HG02970 (cell line): ENCODE results near the gene ABCD1.
"Not testable (repeated sequence)": the region's sequence is repeated elsewhere in the genome, so short reads cannot be mapped to it uniquely, and the experiment has no call there.

ENCODE experiments used
- ATAC-seq: cut with Tn5 transposase; IDR thresholded peaks from one replicate; pipeline ENCODE4 v1.9.1; 2021; ENCODE audit warnings: mild to moderate bottlenecking, moderate library complexity, moderate number of reproducible peaks; ENCODE audit not compliant: unreplicated experiment, low FRiP score

Gene ABCD1

DNA sequence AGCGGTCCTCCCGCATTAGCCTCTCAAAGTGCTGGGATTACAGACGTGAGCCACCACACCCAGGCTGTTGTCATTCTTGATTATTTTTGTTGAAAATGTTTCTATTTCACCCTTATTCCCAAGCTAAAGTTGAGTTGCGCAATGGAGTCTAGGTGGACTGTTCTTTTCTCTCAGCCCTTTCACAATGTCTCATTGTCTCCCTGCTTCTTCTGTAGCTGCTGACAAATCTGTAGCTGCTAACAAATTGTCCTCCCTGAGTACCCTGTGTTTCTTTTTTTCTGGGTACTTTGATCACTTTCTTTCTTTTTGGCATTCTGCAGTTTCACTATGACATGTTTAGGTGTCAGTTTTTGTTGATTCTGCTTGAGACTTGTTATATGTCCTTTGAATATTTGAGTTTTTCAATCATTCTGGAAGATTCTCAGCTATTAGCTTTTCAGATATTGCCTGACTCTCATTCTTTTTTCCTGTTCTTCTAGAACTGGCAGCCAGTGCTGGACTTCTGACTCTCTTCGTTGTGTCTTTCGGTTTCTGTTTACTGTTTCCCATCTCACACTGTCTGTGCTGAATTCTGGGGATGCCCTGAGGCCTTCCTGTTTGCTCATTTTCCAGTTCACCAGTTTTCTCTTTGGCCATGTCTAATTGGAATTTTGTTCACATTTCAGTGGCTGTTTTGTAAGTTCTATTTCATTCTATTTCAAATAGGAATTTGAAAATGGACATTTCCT lies 6.6 kb downstream of the ABCD1 start:
- ATAC-seq = no peak

DNA sequence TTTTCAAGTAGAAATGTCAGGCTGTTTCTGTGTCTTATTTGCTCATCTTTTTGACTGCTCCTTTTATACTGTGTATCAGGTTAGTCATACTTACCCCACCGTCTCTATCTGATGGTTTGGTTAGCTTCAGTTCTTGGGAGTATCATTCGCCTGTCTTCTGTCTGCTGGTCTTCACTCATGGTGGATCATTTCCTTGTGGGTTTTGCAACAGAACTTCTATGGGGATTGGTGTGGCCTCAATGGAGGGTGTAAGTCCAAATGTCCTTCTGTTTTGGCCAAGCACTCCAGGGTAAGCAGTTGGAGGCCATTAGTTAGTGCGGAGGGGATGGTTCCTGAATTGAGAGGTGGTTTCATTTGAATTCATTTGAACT lies 7.2 kb downstream of the ABCD1 start:
- no peak for ATAC-seq

DNA sequence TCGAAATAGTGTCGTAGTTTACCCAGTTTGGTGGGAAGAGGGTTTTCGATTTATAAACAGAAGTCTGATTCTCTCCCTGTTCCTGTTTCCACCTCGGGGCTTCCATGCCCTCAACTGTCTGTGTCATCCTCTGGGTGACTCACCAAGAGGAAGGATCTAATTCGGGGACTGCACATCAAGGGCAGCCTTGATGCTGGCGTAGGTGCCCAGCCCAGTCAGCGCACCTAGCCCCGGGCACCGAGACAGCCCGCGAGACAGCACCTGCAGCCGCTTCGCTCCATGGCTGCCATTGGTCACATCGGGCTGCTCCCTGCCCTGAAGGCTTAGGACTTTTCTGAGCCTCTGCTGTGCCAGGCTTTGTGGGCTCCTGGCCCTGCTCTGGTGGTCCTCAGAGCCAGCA lies 7.7 kb downstream of the ABCD1 start:
- ATAC-seq = no peak

DNA sequence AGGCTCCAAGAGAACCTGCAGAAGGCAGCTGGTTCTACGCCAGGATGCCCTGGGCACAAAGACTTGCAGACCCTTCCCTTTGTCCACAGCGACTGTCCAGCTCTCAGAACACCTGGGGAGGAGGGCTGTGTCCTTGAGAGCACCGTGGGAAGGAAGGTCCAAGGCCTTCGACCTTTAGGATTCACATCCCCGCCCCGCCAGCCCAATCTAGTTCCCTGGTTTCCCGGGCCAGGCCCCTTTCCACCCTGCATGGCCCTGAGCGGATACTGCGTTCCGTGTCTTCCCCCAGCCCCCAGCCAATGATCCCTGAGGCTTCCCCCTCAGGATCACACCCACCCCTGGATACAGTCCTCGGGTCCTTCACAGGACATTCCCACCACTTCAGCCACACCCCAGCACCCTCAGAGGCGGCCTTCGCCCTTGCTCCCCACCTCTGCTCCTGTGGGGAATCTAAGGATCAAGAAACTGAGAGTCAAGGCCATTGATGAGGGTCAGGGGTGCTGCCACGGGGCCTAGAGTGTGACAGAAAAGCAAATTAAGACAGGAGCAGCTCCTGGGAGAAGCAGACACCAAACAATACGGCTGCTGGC lies 9.1 kb downstream of the ABCD1 start:
- ATAC-seq = no peak

DNA sequence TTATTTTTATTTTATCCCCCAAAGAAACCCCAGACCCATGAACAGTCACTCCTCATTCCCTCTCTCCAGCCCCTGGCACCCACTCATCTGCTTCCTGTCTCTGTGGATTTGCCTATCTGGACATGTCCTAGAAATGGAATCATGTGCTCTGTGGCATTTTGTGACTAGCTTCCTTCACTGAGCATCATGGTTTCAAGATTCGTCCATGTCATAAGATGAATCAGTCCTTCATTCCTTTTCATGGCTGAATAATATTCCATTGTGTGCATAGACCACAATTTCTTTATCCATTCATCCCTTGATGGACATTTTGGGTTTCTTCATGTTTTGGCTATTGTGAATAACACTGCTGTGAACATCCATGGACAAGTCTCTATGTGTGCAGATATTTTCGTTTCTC lies 10.2 kb downstream of the ABCD1 start:
- no peak for ATAC-seq

DNA sequence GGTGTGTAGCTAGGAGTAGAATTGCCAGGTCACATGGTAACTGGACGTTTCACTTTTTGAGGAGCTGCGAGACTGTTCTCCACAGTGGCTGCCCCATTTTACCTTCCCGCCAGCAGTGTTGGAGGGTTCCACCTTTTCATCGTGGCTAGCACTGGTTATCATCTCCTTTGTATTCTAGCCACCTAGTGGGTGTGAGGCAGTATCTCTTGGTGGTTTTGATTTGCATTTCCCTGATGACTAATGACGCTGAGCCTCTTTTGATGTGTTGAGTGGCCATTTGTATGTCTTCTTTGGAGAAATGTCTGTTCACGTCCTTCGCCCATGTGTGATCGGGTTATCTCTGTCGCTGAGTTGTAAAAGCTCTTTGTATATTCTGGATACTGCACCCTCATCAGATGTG lies 10.6 kb downstream of the ABCD1 start:
- ATAC-seq = no peak

DNA sequence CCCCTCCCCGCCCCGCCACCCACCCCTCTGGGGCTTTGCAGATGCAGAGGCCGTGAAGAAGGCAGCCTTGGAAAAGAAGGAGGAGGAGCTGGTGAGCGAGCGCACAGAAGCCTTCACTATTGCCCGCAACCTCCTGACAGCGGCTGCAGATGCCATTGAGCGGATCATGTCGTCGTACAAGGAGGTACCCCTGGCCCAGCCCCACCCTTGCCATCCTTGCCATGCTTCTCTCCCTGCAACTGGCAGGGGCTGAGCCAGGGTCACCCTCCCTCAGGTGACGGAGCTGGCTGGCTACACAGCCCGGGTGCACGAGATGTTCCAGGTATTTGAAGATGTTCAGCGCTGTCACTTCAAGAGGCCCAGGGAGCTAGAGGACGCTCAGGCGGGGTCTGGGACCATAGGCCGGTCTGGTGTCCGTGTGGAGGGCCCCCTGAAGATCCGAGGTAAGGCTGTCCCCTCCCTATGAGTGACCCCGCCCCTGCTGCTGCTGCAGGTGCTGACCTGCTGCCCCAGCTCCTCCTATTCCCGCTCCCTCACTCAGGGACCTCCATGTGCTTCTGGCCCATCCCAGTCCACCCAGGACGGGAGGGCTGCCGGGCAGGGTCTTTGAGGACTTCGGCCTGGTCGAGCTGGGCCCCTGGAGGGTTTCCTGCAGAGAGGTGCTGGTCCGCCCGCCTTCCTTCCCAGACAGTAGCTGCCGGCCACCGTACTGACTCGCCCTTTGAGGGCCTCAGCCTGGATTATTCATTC lies 11.6 kb downstream of the ABCD1 start:
- ATAC-seq = no peak

DNA sequence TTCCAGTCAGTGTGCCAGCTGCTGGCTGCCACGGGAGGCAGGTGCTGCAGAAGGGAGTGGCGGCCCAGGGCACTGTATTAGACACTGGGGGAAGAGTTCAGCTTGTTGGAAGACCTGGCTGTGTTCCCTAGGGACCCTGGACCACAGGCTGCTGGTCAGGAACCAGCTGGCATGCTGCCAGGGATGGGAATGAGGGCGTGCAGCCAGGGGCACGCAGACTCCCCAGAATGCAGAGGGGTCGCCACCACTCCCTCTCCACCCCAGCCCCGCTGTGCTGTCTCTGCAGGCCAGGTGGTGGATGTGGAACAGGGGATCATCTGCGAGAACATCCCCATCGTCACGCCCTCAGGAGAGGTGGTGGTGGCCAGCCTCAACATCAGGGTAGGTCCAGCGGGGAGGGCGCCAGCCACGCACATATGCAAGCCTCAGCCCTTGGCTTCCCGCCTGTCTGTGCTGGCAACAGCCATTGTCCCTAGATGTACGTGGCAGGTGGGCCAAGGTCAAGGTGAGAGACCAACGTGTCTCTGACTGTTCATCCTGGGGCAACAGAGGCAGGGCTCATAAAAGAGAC lies 12.3 kb downstream of the ABCD1 start:
- no peak for ATAC-seq

DNA sequence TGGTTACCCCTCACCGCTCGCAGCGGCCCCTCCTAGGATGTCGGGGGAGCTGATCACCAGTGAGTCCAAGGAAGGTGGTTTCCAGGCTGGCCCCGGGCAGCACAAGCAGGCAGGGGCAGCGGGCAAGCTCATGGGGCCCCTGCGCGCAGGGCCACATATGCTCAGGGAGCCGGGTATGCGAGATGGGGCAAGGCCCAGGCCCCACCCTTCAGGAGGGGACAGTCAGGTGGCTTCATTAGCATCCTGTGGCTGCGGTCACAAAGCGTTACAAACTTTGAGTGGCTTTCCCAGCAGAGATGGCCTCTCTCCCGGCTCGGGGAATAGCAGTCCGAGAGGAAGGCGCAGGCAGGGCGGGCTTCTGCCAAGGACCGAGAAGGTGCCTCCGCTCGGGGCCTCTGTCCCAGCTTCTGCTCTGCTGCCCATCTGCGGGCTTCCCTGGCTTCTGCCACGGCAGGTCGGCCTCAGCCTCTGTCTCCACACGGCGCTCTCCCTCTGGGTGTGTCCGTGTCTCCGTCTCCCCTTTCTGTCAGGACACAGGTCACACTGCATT lies 13.5 kb downstream of the ABCD1 start:
- no peak for ATAC-seq

DNA sequence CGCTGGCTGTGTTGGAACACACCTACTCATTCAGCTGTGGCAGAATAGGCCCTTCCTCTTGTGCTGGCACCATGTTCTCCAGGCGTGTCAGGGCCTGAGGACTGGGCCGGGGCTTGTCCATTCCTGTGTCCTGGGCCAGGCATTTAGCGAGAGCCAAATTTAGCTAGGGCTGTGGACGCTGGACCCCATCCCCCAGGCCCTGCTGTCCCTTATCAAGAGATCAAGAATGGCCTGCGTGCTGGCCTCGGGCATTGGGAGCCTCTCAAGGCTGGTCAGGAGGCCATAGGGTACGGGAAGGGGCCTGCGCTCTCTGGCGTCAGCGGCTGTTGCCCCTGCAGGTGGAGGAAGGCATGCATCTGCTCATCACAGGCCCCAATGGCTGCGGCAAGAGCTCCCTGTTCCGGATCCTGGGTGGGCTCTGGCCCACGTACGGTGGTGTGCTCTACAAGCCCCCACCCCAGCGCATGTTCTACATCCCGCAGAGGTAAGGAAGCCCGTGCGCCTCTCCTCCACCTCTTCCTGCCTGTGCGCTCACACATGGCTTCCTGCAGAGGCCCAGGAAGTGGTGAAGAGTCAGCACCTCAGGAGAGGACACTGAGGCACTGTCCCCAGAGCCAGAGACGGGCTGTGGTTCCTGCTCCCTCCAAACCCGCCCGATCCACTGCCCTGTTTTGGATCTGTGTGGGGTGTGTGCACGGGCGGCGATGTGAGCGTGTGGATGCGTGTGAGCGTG lies 15.3 kb downstream of the ABCD1 start:
- ATAC-seq = no peak

DNA sequence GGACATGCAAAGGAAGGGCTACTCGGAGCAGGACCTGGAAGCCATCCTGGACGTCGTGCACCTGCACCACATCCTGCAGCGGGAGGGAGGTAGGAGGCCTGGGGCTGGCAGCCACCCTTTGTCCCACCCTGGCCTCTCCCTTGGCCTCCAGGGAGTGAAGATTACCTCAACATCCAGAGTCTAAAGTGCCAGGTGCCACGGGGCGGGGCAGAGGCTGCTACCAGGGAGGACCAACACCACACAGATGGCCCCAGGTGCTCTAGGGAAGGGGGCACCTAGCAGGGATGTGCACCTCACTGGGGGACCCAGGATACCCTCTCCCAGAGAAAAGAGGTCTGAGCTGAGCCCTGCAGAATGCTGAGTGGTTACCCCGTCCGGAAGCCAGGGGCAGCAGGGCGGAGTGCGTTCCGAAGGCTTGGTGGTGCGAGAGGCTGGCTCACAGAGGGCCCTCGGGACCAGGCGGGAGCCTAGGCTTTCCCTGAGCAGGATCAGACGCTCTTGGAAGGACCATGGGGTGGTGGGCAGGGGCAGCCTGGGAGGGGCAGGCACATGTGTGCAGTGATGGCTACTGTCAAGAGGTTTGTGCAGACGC lies 16.1 kb downstream of the ABCD1 start:
- no peak for ATAC-seq

DNA sequence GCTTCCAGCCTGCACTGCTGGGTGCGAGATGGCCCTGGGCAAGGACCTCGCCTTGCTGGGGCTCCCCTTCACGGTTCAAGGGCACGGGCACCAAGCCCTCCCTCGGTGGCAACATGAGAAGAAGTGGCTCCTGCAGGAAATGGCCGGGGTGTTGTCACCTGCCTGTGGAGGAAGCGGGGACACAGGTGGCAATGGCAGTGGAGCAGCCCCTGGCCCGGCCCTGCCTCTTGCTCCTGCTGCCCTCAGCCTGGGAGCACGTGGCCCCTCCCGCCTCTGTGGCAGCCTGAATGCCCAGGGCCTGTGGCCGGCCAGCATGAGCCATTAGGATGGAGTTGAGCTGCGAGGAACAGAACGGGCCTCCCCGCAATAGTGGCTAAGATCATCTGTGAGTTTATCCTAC lies 16.8 kb downstream of the ABCD1 start:
- ATAC-seq = no peak

DNA sequence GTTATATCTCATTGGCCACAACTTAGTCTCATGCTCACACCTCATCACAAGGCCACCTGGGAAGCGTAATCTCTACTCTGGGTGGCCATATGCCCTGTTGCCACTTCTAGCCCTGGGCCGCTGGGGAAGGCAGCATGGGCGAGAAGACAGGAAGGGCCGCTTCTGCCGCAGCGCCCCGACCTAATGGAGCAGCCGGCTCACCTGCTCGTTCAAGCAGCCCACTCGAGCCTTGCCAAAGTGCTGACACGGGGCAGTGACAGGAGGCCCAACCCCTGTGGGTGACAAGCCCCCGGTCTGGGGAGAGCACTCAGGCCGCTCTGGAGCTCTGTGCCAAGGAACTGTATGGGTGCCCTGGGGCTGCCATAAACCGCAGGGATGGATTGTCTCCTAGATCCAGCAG lies 17.5 kb downstream of the ABCD1 start:
- ATAC-seq = not testable (repeated sequence)

DNA sequence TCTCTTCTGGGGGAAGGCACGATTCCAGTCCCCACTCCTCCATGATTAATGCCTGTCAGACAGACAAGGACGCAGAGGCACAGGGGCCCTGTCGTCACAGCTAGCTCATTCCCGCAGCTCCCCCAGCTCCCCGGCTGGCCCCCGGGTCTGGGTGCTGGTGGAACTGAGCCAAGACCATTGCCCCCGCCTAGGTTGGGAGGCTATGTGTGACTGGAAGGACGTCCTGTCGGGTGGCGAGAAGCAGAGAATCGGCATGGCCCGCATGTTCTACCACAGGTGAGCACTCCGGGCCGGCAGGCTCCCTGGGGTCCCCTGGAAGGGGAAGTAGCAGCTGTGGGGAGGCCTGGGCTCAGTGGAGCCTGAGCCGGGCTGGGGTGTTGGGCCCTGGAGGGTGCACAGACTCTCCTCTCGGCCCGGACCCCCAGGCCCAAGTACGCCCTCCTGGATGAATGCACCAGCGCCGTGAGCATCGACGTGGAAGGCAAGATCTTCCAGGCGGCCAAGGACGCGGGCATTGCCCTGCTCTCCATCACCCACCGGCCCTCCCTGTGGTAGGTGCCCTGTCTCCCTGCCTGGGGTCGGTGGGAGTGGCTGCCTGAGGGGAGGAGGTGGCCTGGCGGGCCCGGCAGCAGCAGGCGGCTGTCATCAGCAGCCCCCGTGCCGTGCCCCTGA lies 18.3 kb downstream of the ABCD1 start:
- not testable (repeated sequence) for ATAC-seq

DNA sequence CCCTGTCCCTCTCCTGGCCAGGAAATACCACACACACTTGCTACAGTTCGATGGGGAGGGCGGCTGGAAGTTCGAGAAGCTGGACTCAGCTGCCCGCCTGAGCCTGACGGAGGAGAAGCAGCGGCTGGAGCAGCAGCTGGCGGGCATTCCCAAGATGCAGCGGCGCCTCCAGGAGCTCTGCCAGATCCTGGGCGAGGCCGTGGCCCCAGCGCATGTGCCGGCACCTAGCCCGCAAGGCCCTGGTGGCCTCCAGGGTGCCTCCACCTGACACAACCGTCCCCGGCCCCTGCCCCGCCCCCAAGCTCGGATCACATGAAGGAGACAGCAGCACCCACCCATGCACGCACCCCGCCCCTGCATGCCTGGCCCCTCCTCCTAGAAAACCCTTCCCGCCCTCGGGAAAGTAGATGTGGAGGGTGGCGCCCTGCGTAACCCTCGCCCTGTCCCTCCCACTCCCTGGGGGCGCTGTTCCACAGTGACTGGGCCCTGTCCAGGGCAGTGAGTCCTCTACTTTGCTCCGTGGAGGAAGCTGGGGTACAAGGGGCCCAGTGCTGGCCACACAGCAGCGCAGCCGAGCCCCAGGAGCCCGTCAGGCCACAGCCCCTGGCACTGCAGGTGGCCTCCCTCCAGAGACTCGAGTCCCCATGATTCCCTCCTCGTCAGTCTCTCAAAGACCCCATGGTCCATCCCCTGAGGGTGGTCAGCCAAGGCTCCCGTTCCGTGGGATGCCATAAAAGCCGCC lies 19.0 kb downstream of the ABCD1 start:
- not testable (repeated sequence) for ATAC-seq

DNA sequence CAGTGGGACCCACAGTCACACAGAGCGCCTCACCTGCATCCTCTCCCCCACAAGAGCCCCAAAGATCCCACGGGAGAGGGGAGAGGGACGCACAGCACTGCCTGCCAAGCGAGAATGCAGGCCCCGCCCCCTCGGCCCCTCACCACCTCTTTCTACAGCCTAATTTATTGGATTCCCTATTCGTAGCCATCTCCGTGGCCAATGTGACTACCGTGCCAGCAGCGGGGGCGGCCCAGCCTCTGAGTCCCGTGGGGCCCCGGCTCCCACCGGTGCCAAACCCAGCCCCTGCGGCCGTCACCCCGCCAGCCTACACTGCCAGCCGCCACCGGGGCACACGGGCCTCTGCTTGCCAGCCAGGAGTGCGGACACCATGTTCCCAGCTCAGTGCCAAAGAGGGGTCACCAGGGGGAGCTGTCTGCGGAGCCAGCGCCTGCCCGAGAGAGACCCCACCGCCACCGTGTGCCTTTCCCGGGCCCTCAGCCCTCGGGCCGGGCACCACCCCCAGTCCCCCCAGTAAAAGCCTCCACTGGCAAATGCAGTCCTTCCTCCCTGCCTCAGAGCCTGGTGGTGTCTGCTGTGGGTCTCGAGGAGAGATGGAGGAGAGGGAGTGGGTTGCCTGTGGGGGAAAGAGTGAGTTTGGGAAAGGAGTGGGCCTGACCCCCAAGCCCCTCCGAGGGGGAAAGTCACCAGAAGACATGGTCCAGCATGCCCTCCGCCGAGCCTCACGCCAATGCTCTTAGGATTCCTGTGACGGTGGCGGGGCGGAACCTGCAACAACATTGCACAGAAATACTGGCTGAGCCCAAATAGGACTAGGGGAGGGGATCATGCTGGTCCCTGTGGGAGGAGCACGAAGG lies 19.8 kb downstream of the ABCD1 start:
- no peak for ATAC-seq

DNA sequence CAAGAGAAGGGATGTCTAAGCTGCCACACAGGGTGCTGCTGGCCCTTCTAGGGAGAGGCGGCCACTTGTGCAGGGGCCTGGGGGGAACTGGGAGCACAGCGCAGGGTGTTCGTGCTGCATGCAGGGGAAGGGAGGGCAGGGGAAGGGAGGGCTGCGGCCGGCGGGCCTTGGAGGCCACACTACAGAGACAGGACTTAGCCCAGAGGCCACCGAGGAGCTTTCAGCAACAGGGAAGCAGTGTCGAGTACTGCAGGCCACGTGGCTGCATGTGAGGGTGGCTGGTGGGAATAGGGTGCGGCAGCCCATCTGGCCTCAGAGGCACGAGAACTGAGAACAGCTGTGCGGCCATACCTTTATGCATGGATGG lies 20.4 kb downstream of the ABCD1 start:
- ATAC-seq = not testable (repeated sequence)

DNA sequence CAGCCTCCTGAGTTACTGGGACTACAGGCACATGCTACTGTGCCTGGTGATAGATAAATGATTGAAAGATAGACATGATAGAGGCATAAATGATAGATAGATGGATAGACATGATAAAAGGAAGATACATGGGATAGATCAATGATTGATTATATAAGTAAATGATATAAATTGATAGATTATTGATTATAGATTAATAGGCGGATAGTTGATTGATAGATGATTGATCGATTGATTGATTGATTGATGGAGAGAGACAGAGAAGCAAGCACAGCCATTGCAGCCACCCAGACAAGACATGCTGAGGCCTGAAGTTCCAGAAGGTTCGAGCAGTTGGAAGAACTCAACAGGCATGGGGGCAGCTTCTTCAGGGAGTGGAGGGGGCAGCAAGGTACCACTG lies 21.7 kb downstream of the ABCD1 start:
- ATAC-seq = no peak
